NCI-H2196 (cell line): Measurements from ENCODE around the gene KPNA2.
"Not testable (repeated sequence)": the region's sequence is repeated elsewhere in the genome, so short reads cannot be mapped to it uniquely, and the experiment has no call there.

Source experiments
- DNase-seq: peaks from one replicate; lab custom pipeline; 2025; ENCODE audit not compliant: unreplicated experiment; lab: John Stamatoyannopoulos, UW

The KPNA2 gene

DNA sequence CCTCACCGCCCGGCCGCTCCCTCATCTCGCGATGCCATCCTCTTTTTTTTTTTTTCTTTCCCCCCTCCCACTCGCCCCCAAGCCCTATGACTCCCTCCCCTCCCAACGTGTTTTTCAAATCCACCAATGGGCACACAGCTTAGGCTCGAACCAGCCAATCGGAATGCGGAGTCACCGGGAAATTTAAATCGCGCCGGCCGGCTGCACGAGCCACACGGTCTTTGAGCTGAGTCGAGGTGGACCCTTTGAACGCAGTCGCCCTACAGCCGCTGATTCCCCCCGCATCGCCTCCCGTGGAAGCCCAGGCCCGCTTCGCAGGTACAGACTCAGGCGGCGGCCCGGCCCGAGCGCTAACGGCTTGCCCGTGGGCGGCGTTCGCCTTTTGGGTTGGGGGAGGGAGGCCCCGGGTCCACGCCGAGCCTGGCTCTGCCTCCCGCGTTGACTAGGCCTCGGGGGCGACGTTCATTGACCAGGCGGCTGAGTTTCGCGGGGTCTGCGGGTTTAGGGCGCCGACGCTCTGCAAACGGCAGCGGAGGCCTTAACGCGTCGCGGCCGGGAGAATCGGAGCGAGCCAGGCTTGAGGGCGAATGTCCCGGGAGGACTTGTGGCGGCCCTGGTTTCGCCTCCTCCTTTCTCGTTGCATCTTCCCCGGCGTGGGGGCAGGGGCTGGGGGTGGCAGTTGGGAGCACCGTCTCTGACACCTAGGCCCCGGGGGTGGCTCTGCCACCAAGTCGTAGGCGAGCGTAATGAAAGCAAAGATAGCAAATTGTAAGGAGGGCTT, at the start of gene KPNA2:
Gene KPNA2 (plus strand): TSS at position 213 of the 781 bp plus-strand sequence. CDS start 1,398 bp downstream, outside the sequence.
- peak; percentile 99 for DNase-seq

- no peak for DNase-seq
Observed at GRCh38 chr17:67990909-67991308, 44.6 kb upstream of the KPNA2 start.

DNA sequence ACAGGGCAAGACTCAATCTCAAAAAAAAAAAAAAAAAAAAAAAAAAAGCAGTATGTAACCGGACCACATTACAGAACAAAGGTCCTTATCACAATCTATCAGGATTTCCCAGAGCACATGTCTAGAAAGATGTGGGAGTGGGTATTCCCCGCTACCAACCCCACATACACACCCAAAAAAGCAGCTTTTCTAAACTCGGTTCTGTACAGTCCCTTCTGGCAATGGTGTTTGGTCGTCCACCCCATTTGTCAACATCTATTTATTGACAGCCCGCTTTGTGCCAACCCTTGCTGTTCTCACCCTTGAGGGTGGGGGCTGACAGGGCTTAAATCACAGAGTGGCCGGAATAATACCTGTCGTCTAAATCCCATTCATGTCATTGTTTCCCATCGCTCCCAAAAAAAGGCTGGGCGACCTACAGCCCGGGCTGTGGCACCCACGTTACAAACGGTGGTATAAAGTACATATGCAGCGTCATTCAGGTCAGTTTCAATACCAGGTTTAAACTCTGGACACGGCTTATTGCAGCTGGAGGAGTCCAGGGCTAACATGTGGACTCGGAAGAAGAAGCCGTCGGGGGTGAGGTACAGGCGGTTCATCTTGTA, 42.9 kb upstream of the KPNA2 start:
- DNase-seq, result no peak

DNA sequence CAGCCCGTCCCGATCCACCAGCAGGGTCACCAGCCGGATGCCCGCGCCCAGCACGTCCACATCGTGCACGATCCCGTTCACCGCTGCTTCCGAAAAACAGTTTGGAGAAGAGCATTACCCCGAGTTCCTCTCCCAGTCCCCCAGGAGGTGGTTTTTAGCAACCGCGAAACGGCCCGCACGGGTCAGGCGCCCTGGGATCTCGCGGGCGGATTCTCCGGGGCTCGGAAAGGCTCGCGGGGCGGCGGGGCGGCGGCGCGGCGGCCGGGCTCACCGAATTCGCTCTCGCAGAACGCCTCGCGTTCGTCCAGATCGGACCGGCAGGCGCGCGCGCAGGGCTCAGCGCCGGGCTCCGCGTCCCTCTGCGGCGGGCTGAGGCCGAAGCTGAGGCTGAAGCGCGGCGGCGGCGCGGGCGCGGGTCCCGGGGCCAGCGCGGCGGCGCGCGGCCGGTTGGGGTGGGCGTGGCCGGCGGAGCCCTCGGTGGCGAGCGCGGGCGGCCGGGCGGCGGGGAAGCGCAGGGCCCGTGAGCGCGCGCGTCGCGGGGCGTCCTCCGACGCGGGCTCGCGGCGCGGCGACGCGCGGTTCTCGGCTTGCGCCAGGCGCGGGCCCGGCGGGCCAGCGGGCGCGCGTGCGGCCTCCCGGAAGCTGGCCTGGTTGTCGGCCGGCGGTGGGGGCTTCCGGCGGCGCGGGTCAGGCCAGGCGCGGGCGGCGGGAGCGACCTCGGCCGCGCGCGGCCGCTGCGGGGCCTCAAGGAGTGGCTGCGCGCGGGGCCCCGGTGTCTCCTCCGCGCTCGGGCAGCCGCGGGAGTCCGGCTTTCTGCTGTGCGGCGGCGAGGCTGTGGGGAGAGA, 42.2 kb upstream of the KPNA2 start:
- DNase-seq, result peak; percentile 95

- DNase-seq, result peak; percentile 41
Observed at GRCh38 chr17:67993998-67994361, 41.6 kb upstream of the KPNA2 start.

DNA sequence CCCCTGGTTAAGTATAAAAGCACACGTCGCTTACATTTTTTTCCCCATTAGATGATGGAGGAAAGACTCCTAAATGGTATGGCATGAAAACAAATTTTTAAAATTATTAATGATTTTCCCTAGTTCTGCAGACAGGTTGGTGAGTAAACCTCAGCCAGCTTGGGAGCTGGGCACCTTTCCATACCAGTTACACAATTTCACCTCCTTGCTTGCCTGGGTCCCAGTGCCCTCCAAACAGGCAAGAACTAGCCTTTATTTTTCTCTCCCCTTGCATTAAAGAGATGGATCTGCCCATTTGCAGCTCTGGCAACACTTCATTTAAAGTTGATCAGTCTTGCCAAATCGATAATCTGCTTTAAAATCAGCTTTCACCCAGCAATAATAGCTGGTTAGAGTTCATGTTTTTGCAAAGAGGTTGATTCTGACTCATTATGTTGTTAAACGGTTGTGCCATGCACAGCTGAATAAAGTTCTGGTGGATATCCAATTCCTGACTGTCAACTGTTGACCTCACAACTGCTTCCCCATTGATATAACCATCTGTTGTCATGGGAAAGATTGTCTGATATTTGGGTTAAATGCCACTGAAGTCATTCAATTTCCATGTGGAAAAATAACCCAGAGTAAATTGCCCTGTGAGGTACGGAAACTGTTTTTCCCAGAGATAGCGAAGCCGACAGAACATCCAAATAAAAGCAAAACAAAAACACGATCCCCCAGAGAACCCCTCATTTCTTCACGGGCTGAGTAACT, 40.5 kb upstream of the KPNA2 start:
- DNase-seq, result no peak

DNA sequence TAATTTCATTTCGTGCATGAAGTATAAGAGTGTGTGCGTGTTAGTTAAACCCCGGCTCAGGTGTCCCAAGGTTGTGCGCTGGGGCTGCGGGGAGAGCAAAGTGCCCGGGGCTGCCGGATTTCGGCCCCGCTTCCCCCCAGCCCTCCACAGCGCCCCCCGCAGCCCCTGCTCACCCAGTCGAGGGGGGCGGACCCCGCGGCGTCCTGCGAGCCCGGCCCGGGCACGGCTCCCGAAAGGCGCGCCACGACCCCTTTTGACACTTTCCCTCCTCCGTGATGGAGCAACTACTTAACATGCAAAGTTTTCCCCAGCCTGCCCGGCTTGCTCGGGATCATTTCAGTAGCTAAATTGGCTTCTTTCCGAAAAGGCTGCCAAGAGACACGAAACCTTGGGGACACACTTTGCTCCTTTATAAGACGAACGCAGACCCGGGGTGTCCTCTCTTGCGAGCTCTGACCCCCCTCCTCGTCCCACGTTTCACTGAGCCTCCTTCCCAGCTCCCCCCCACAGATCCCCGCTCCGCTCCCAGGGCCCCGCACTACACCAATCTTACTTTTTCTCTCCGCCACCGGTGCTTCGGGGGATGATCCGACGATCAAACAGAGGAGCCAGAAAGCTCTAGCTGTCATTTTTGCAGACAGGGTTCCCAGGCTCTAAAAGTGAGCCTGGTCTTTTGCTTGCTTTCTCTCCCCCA, 39.8 kb upstream of the KPNA2 start:
- DNase-seq, result no peak

DNA sequence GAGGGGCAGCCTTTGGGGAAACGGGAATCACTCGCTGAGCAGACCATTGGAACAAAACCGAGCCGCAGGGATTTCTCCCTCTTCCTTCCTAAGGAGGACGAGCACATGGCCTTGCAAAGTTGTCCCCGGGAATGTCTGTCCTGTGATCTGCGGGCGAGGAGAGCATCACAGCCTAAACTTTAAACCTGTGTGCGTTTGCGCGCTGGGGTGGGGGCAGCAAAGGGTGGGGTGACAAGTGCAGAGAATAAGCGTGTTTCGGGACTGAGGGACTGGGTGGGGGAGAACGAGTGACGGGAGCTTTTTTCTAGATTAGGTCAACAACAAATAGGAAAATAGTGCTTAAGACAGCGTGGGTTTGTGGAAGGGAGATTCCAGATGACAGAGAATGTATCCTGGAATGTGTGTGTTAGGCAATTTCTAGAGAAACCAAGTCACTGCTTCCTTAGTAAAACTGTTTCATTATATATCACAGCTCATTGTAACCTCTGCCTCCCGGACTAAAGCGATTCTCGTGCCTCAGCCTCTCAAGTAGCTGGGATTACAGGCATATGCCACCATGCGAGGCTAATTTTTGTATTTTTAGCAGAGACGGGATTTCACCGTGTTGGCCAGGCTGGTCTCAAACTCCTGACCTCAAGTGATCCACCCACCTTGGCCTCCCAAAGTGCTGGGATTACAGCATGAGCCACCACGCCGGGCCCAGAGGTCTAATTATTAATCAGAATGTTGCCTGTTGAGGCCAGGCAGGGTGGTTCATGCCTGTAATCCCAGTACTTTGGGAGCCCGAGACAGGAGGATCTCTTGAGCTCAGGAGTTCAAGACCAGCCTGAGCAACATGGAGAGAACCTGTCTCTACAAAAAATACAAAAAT, 39.0 kb upstream of the KPNA2 start, which contains the start of gene C17orf58:
Gene C17orf58 (minus strand): TSS at position 169 of the 871 bp plus-strand sequence. CDS start 271 bp downstream, outside the sequence.
- not testable (repeated sequence) for DNase-seq

DNA sequence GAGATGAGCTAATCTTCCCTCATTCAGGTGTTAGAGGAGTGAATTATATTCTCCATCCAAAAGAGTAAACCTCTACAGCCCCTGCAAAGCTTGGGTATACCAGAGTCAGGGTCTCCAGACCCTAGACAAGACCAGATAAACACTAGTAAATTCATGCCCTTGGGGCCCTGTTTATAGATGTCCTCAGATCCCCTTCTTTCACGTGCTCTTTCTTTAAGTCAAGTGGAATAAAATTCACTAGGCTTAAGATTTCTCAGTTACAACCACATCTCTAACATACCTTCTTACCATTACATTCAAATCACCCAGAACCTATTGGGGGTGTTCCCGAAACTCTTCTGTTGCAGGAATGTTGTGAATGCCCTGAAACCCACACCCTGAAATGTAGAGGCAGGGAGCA, 37.1 kb upstream of the KPNA2 start:
- DNase-seq, result no peak

DNA sequence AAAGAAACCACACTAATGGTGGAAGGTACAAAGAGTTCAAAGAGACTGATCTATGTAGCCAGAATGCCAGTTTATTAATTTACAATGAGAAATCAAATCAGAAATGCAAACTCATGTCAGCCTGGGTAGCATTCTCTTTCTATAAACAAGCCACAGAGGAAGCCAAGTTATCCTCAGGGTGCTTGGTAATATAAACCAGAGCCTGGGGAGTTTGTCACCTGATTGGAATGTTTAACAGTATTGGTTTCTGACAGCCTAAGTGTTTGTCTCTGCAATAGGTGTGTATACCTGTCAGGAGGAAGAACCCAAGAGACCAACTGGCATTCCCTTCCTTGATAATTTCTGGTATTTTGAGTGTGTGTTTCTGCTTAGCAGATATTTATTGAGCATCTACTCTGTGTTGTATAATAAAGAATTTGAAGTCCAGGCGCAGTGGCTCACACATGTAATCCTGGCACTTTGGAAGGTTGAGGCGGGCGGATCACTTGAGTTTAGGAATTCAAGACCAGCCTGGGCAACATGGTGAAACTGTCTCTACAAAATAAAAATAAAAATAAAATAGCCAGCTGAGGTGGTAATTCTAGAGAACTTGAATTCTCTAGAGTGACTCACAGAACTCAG, 36.1 kb upstream of the KPNA2 start:
- no peak for DNase-seq

- DNase-seq, result no peak
Observed at GRCh38 chr17:68004201-68004600, 31.3 kb upstream of the KPNA2 start.

GRCh38 chr17:68006797-68007196, 28.7 kb upstream of the KPNA2 start:
- no peak for DNase-seq

DNA sequence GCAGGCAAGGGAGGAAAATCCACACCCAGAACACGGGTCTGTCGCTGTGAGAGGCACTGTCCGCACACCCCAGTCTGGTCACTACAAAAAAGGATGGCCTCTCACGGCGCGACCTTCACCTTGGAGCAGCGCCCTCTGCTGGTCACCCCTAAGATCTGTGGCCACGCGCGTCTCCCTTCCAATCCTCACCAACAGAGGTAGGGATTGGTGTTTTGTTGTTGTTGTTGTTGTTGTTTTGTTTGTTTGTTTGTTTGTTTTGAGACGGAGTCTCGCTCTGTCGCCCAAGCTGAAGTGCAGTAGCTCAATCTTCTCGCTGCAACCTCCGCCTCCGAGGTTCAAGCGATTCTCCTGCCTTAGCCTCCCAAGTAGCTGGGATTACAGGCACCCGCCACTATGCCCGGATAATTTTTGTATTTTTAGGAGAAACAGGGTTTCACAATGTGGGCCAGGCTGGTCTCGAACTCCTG, 24.3 kb upstream of the KPNA2 start:
- no peak for DNase-seq

- DNase-seq, result no peak
Observed at GRCh38 chr17:68013385-68013784, 22.1 kb upstream of the KPNA2 start.

DNA sequence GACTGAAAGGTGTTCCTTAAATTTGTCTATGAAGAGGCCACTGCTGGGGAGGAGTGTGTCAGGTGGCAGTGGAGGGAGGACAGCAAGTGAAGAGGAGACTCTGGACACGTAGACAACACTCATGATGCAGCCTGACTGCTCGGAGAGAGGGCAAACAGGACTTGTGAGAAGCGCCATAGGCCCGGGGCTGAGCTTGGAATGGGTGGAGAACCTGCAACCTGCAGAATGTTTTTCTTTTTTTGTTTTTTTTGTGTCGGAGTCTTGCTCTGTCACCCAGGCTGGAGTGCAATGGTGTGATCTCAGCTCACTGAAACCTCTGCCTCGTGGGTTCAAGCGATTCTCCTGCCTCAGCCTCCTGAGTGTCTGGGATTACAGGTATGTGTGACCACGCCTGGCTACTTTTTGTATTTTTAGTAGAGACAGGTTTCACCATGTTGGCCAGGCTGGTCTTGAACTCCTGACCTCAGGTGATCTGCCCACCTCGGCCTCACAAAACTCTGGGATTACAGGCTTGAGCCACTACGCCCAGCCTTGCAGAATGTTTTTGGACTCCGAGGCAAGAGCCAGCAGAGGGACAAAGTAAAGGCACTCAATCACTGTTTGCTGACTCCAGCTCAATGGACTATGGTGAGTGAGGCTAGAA, 20.3 kb upstream of the KPNA2 start:
- DNase-seq, result no peak

DNA sequence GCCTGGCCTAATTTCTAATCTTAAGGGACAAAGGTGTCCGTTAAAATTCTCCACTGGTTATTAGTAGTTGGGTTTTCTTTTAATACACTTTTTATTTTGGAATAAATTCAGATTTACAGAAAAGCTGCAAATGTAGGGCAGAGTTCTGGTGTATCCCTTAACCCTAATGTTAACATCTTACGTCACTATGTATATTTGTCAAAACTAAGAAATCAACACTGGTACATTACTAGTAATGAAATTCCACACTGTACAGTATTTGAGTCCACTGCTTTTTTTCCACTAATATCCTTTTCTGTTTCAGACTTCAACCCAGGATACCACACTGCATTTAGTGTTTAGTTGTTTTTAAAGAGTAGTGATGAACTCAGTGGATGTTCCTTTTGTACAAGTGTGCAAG, 18.7 kb upstream of the KPNA2 start:
- no peak for DNase-seq

DNA sequence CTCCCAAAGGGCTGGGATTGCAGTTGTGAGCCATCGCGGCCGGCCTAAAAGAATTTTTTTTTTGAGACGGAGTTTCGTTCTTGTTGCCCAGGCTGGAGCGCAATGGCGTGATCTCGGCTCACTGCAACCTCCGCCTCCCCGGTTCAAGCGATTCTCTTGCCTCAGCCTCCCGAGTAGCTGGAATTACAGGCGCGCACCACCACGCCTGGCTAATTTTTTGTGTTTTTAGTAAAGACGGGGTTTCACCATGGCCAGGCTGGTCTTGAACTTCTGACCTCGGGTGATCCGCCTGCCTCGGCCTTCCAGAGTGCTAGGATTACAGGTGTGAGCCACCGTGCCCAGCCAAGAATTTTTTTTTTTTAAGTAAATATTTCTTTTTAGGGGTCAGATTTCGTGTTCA, 17.0 kb upstream of the KPNA2 start:
- not testable (repeated sequence) for DNase-seq

DNA sequence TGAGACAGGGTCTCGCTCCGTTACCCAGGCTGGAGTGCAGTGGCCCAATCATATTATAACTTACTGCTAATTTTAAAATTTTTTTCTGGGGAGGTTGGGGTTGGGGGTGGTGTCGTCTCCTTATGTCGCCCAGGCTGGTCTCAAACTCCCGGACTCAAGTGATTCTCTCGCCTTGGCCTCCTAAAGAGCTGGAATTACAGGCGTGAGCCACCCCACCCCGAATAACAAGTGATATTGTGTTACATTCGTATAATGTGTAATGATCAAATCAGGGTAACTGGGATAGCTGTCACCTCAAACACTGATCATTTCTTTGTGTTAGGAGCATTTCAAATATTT, 16.2 kb upstream of the KPNA2 start:
- DNase-seq, result peak; percentile 44
